SK-N-SH (cell line): ENCODE measurements around the gene SH3BP4. TPM values are rescaled to one million over a fixed set of nuclear protein-coding genes. Genes with fewer than 3 reads are reported as not detected.
A peak's percentile ranks its signal among the peaks of the same experiment; 100 is the strongest.

ENCODE experiments used
- CTCF ChIA-PET: fragments of 300-600, 350-600 bp; formaldehyde crosslinking; extraction: SDS; loops from one replicate; lab custom pipeline; 2021; lab: Yijun Ruan, JAX
- POLR2A ChIA-PET: fragments of 350-600 bp; sonication (Branson Sonifier 250); formaldehyde crosslinking; extraction: SDS; loops from one replicate; lab custom pipeline; 2020; ENCODE audit warnings: antibody characterized with exemption, inconsistent platforms; lab: Yijun Ruan, JAX
- DNase-seq: peaks from one replicate; pipeline ENCODE4 v3.0.0; 2012
- H2AFZ ChIP-seq: fragments of 200-600 bp; sonication (generic); 2 replicates; pipeline ENCODE4 v1.8.1; 2016; ENCODE audit warnings: antibody characterized with exemption, mild to moderate bottlenecking, low read depth
- H3F3A ChIP-seq: fragments of 200-600 bp; sonication (generic); replicated peaks from 2 replicates; pipeline ENCODE3; 2016; ENCODE audit warnings: antibody characterized with exemption, mild to moderate bottlenecking; ENCODE audit not compliant: insufficient read depth
- H3K27ac ChIP-seq, 2 experiments: fragments of 200-500 bp in 1 of 2; fragments of 200-600 bp in 1 of 2; sonication (Bioruptor generic) in 1 of 2; sonication (generic), shearing (Covaris generic) in 1 of 2; 2 replicates each; pipeline versions ENCODE4 v1.5.1 to v1.6.1; 2014 to 2016; ENCODE audit warnings: low read depth in 2 of 2, inconsistent platforms in 1 of 2, low read length in 1 of 2, mild to moderate bottlenecking in 1 of 2, mixed read lengths in 1 of 2
- H3K27me3 ChIP-seq: fragments of 200-600 bp; sonication (generic), shearing (Covaris generic); 2 replicates; pipeline ENCODE4 v1.6.1; 2016; ENCODE audit warnings: mixed run types; ENCODE audit not compliant: insufficient read depth
- H3K36me3 ChIP-seq, 2 experiments: fragments of 200-500 bp in 1 of 2; fragments of 200-600 bp in 1 of 2; sonication (Bioruptor generic) in 1 of 2; sonication (generic) in 1 of 2; replicated peaks in 1 of 2; 2 replicates each; pipeline versions ENCODE3 to v1.5.1; 2014 to 2016; ENCODE audit warnings: low read length in 1 of 2, mild to moderate bottlenecking in 1 of 2; ENCODE audit not compliant: insufficient read depth in 2 of 2, control insufficient read depth in 1 of 2
- H3K4me1 ChIP-seq, 2 experiments: fragments of 200-500 bp in 1 of 2; fragments of 200-600 bp in 1 of 2; sonication (Bioruptor generic) in 1 of 2; sonication (generic), shearing (Covaris generic) in 1 of 2; 2 replicates each; pipeline versions ENCODE4 v1.5.1 to v1.6.1; 2014 to 2016; ENCODE audit warnings: low read depth in 1 of 2, low read length in 1 of 2, mixed run types in 1 of 2; ENCODE audit not compliant: insufficient read depth in 2 of 2, control insufficient read depth in 1 of 2
- H3K4me2 ChIP-seq: fragments of 200-600 bp; sonication (generic), shearing (Covaris generic); 2 replicates; pipeline ENCODE4 v1.6.1; 2017; ENCODE audit warnings: mixed run types
- H3K4me3 ChIP-seq, 2 experiments: fragments of 200-500 bp in 1 of 2; fragments of 200-600 bp in 1 of 2; sonication (Bioruptor generic) in 1 of 2; sonication (generic), shearing (Covaris generic) in 1 of 2; 2 replicates each; pipeline versions ENCODE4 v1.5.1 to v1.8.1; 2014 to 2016; ENCODE audit warnings: low read depth in 2 of 2, inconsistent platforms in 1 of 2, low read length in 1 of 2, mild to moderate bottlenecking in 1 of 2, mixed read lengths in 1 of 2, moderate library complexity in 1 of 2
- H3K79me2 ChIP-seq: fragments of 200-600 bp; sonication (generic); 2 replicates; pipeline ENCODE4 v1.8.1; 2017; ENCODE audit warnings: mild to moderate bottlenecking; ENCODE audit not compliant: insufficient read depth
- H3K9ac ChIP-seq: fragments of 200-600 bp; sonication (generic); 2 replicates; pipeline ENCODE4 v1.6.1; 2017; ENCODE audit warnings: mixed run types
- H3K9me2 ChIP-seq: fragments of 200-600 bp; sonication (generic); 2 replicates; pipeline ENCODE4 v1.6.1; 2017; ENCODE audit warnings: mixed run types
- H3K9me3 ChIP-seq: fragments of 200-600 bp; sonication (generic); 2 replicates; pipeline ENCODE4 v1.6.1; 2017; ENCODE audit warnings: mixed run types, mild to moderate bottlenecking, moderate library complexity
- H4K20me1 ChIP-seq: fragments of 200-600 bp; sonication (generic); 2 replicates; pipeline ENCODE4 v1.6.1; 2017; ENCODE audit warnings: mild to moderate bottlenecking, mixed run types; ENCODE audit not compliant: insufficient read depth
- CTCF ChIP-seq: fragments of 200-600 bp; sonication (generic); IDR thresholded peaks from 2 replicates; pipeline ENCODE4 v1.6.1; 2017; ENCODE audit warnings: antibody characterized with exemption, mild to moderate bottlenecking, moderate library complexity
- EP300 ChIP-seq, 2 experiments: IDR thresholded peaks; 2 replicates each; pipeline versions ENCODE4 v1.4.0 to v1.6.1; 2012; ENCODE audit warnings: borderline replicate concordance in 1 of 2, low read depth in 1 of 2, low read length in 1 of 2
- EZH2phosphoT487 ChIP-seq: fragments of 200-600 bp; sonication (generic); IDR thresholded peaks from 2 replicates; pipeline ENCODE4 v1.6.1; 2017; ENCODE audit warnings: low read depth, mixed run types, mild to moderate bottlenecking, antibody characterized with exemption, moderate library complexity, borderline replicate concordance
- FOSL2 ChIP-seq: IDR thresholded peaks from 2 replicates; pipeline ENCODE4 v1.4.0; 2012; ENCODE audit warnings: low read depth, mild to moderate bottlenecking, moderate library complexity, borderline replicate concordance
- GATA2 ChIP-seq: sonication (generic); formaldehyde crosslinking; IDR thresholded peaks from 2 replicates; pipeline ENCODE4 v1.5.0; 2020; ENCODE audit warnings: mild to moderate bottlenecking, missing genetic modification reagents
- JUND ChIP-seq: IDR thresholded peaks from 2 replicates; pipeline ENCODE4 v1.4.0; 2012
- MXI1 ChIP-seq: IDR thresholded peaks from 2 replicates; pipeline ENCODE4 v1.6.1; 2012; ENCODE audit warnings: mild to moderate bottlenecking, low read depth, low read length, improper control_type of control experiment
- NFIC ChIP-seq: IDR thresholded peaks from 2 replicates; pipeline ENCODE4 v1.4.0; 2012; ENCODE audit warnings: borderline replicate concordance
- NRF1 ChIP-seq: IDR thresholded peaks from 2 replicates; pipeline ENCODE4 v1.6.1; 2012; ENCODE audit warnings: low read depth, mild to moderate bottlenecking, low read length
- RCOR1 ChIP-seq: fragments of 150-350 bp; IDR thresholded peaks from 2 replicates; pipeline ENCODE4 v1.6.1; 2017; ENCODE audit warnings: antibody characterized with exemption, low read length
- RXRA ChIP-seq: IDR thresholded peaks from 2 replicates; pipeline ENCODE4 v1.4.0; 2012; ENCODE audit warnings: low read depth, mild to moderate bottlenecking, borderline replicate concordance
- TAF1 ChIP-seq: IDR thresholded peaks from 2 replicates; pipeline ENCODE4 v1.6.1; 2012; ENCODE audit warnings: low read depth, mild to moderate bottlenecking, low read length, moderate library complexity, borderline replicate concordance
- TCF12 ChIP-seq: IDR thresholded peaks from 2 replicates; pipeline ENCODE4 v1.4.0; 2012
- WGBS: methylation state at CpG from one replicate; pipeline ENCODE4 v1.1.6; 2017; ENCODE audit warnings: low lambda C conversion rate; 5-methylcytosine and 5-hydroxymethylcytosine counted together
- polyA plus RNA-seq, 3 experiments: library from polyadenylated mRNA; depleted of rRNA; stranded (reverse); fragments of >200 nt; gene quantifications; 2 replicates each; pipeline ENCODE4 v1.2.3, GENCODE V29; 2012
- TF ChIP-seq, protein P1 (sequence below): IDR thresholded peaks from 2 replicates; pipeline ENCODE4; 2012
- TF ChIP-seq, protein P2 (sequence below): fragments of 150-350 bp; IDR thresholded peaks from 2 replicates; pipeline ENCODE4 v1.6.1; 2017; ENCODE audit warnings: antibody characterized with exemption, low read length, low read depth, borderline replicate concordance
- TF ChIP-seq, protein P3 (sequence below): IDR thresholded peaks from 2 replicates; pipeline ENCODE4 v1.6.1; 2012; ENCODE audit warnings: mild to moderate bottlenecking, low read depth, low read length, moderate library complexity

The SH3BP4 gene
- polyA plus RNA-seq, 1 of the 3 experiments (the other 2 are of a cell fraction), result 27.7 TPM

GRCh38 chr2:235070063-235070706 is 118.4 kb downstream of the SH3BP4 start:
- Histone ChIP-seq H3K9me3 (no peaks in the 10 kb centered on the region), H3K4me3 (no peak overlapping the region; a peak in 1 of 4 replicates), H3K4me2 (no peak overlapping the region), H3F3A (peaks cover 4% of the 10 kb centered on the region), H2AFZ (no peak overlapping the region), H3K36me3 (no peaks in the 10 kb centered on the region), H3K9me2 (no peaks in the 10 kb centered on the region), H3K27ac (peak overlapping the region in 1 of 2 experiments; percentile 32; a peak in 1 of 4 replicates), H3K4me1 (peaks cover under 1 to 11% of the 10 kb centered on the region in 2 experiments; a peak in 1 of 4 replicates), H3K79me2 (no peaks in the 10 kb centered on the region), H4K20me1 (no peaks in the 10 kb centered on the region), H3K27me3 (no peaks in the 10 kb centered on the region), H3K9ac (no peak overlapping the region)
- CTCF ChIA-PET, result interaction anchor here (1.2 kb wide), 1 partner anchor 36 kb away, joined by 3 read pairs; no protein-coding TSS in a partner anchor
- POLR2A ChIA-PET, result no interaction called here
- TF ChIP-seq, protein P1, sequence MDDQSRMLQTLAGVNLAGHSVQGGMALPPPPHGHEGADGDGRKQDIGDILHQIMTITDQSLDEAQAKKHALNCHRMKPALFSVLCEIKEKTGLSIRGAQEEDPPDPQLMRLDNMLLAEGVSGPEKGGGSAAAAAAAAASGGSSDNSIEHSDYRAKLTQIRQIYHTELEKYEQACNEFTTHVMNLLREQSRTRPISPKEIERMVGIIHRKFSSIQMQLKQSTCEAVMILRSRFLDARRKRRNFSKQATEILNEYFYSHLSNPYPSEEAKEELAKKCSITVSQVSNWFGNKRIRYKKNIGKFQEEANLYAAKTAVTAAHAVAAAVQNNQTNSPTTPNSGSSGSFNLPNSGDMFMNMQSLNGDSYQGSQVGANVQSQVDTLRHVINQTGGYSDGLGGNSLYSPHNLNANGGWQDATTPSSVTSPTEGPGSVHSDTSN, result peak; percentile 53
- peak; percentile 79 for TF ChIP-seq FOSL2
- TF ChIP-seq NRF1, result no peak
- TF ChIP-seq JUND, result peak; percentile 51
- peak; percentile 31; the same call in 1 of the 2 replicates for TF ChIP-seq NFIC
- TF ChIP-seq CTCF, result no peak
- TF ChIP-seq, protein P2, sequence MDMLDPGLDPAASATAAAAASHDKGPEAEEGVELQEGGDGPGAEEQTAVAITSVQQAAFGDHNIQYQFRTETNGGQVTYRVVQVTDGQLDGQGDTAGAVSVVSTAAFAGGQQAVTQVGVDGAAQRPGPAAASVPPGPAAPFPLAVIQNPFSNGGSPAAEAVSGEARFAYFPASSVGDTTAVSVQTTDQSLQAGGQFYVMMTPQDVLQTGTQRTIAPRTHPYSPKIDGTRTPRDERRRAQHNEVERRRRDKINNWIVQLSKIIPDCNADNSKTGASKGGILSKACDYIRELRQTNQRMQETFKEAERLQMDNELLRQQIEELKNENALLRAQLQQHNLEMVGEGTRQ, result no peak
- peak in 1 of 2 experiments; percentile 13; a peak in 1 of 4 replicates for TF ChIP-seq EP300 (IDR thresholded peaks at IDR 0.05; ENCODE audit: borderline replicate concordance in 1 of 2, low read depth in 1 of 2, low read length in 1 of 2)
- peak; percentile 45; the same call in 1 of the 2 replicates for TF ChIP-seq TCF12
- TF ChIP-seq EZH2phosphoT487, result no peak
- DNase-seq, result no peak

GRCh38 chr2:235073868-235074413 is 122.1 kb downstream of the SH3BP4 start:
- 82% methylated on average over 6 of the region's 6 CpGs for WGBS
- Histone ChIP-seq H3K36me3 (no peaks in the 10 kb centered on the region), H3K9ac (no peak overlapping the region), H3K27ac (peak overlapping the region in 1 of 2 experiments; percentile 59; a peak in 1 of 4 replicates), H3F3A (peaks cover 4% of the 10 kb centered on the region), H3K9me3 (no peaks in the 10 kb centered on the region), H3K4me2 (no peak overlapping the region), H3K27me3 (no peaks in the 10 kb centered on the region), H3K79me2 (no peaks in the 10 kb centered on the region), H3K9me2 (no peaks in the 10 kb centered on the region), H4K20me1 (no peaks in the 10 kb centered on the region), H2AFZ (no peak overlapping the region), H3K4me1 (peaks cover 0 to 6% of the 10 kb centered on the region in 2 experiments; a peak in 1 of 4 replicates)
- POLR2A ChIA-PET, result no interaction called here
- CTCF ChIA-PET, result interaction anchor here (0.7 to 1.0 kb wide), 5 partner anchors 9 to 943 kb away, joined by 3 read pairs; no protein-coding TSS in a partner anchor
- TF ChIP-seq MXI1 (no peak), TAF1 (no peak), TCF12 (no peak), FOSL2 (no peak), RCOR1 (0 out of 2 replicates have a peak, but pooled peaks have one; percentile 10), GATA2 (peak; percentile 67), RXRA (no peak)
- TF ChIP-seq, protein P1, result no peak
- TF ChIP-seq, protein P3, sequence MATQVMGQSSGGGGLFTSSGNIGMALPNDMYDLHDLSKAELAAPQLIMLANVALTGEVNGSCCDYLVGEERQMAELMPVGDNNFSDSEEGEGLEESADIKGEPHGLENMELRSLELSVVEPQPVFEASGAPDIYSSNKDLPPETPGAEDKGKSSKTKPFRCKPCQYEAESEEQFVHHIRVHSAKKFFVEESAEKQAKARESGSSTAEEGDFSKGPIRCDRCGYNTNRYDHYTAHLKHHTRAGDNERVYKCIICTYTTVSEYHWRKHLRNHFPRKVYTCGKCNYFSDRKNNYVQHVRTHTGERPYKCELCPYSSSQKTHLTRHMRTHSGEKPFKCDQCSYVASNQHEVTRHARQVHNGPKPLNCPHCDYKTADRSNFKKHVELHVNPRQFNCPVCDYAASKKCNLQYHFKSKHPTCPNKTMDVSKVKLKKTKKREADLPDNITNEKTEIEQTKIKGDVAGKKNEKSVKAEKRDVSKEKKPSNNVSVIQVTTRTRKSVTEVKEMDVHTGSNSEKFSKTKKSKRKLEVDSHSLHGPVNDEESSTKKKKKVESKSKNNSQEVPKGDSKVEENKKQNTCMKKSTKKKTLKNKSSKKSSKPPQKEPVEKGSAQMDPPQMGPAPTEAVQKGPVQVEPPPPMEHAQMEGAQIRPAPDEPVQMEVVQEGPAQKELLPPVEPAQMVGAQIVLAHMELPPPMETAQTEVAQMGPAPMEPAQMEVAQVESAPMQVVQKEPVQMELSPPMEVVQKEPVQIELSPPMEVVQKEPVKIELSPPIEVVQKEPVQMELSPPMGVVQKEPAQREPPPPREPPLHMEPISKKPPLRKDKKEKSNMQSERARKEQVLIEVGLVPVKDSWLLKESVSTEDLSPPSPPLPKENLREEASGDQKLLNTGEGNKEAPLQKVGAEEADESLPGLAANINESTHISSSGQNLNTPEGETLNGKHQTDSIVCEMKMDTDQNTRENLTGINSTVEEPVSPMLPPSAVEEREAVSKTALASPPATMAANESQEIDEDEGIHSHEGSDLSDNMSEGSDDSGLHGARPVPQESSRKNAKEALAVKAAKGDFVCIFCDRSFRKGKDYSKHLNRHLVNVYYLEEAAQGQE, result no peak
- TF ChIP-seq, all 33 proteins: peak for 2
- peak; percentile 61 for DNase-seq
- no peak overlapping the region for H3K4me3 ChIP-seq
